HCT116 (cell line): ENCODE data around the gene COL28A1.

Experiments
- CBX3 ChIP-seq: IDR thresholded peaks from 2 replicates; pipeline ENCODE4 v1.6.1; 2012; ENCODE audit warnings: low read depth
- CEBPB ChIP-seq: IDR thresholded peaks from 2 replicates; pipeline ENCODE4 v1.6.1; 2012; ENCODE audit warnings: low read depth
- EGR1 ChIP-seq: IDR thresholded peaks from 2 replicates; pipeline ENCODE4 v1.6.1; 2012; ENCODE audit warnings: low read depth
- EZH2 ChIP-seq: fragments of 200-600 bp; sonication (generic); IDR thresholded peaks from 2 replicates; pipeline ENCODE4 v1.6.1; 2017; ENCODE audit warnings: antibody characterized with exemption, mixed run types
- FOSL1 ChIP-seq: IDR thresholded peaks from 2 replicates; pipeline ENCODE4 v1.6.1; 2012; ENCODE audit warnings: low read depth
- JUND ChIP-seq: IDR thresholded peaks from 2 replicates; pipeline ENCODE4 v1.6.1; 2012
- POLR2A ChIP-seq: IDR thresholded peaks from 2 replicates; pipeline ENCODE4 v1.7.0; 2011; ENCODE audit warnings: borderline replicate concordance; ENCODE audit not compliant: insufficient read depth, insufficient read length; ENCODE audit errors: extremely low read depth
- POLR2AphosphoS5 ChIP-seq: IDR thresholded peaks from 2 replicates; pipeline ENCODE4 v1.6.1; 2011; ENCODE audit warnings: mild to moderate bottlenecking, low read depth, low read length, moderate library complexity
- RAD21 ChIP-seq: IDR thresholded peaks from 2 replicates; pipeline ENCODE4 v1.6.1; 2012; ENCODE audit warnings: low read depth, mild to moderate bottlenecking
- REST ChIP-seq: IDR thresholded peaks from 2 replicates; pipeline ENCODE4 v1.6.1; 2012; ENCODE audit warnings: low read depth
- SP1 ChIP-seq: IDR thresholded peaks from 2 replicates; pipeline ENCODE4 v1.6.1; 2012; ENCODE audit warnings: low read depth
- ZNF274 ChIP-seq: fragments of 200-500 bp; sonication (Bioruptor generic); IDR thresholded peaks from 2 replicates; pipeline ENCODE4 v1.6.1; 2014; ENCODE audit warnings: mild to moderate bottlenecking, low read depth, low read length, inconsistent platforms
- TF ChIP-seq, protein P1 (sequence below), 3 experiments: fragments of 200-600 bp in 1 of 3; sonication (generic) in 1 of 3; IDR thresholded peaks in 2 of 3; conservative IDR thresholded peaks in 1 of 3; 2 replicates each; pipeline ENCODE4 v1.5.1; 2012 to 2017; ENCODE audit warnings: low read depth in 2 of 3, low read length in 2 of 3, antibody characterized with exemption in 1 of 3, borderline replicate concordance in 1 of 3, control low read depth in 1 of 3, mild to moderate bottlenecking in 1 of 3, mixed read lengths in 1 of 3, mixed run types in 1 of 3, moderate library complexity in 1 of 3; ENCODE audit not compliant: insufficient read depth in 1 of 3
- TF ChIP-seq, protein P2 (sequence below): IDR thresholded peaks from 2 replicates; pipeline ENCODE4 v1.6.1; 2012

GRCh38 chr7:7527047-7527446, 8.6 kb downstream of the COL28A1 start:
- TF ChIP-seq, protein P1, sequence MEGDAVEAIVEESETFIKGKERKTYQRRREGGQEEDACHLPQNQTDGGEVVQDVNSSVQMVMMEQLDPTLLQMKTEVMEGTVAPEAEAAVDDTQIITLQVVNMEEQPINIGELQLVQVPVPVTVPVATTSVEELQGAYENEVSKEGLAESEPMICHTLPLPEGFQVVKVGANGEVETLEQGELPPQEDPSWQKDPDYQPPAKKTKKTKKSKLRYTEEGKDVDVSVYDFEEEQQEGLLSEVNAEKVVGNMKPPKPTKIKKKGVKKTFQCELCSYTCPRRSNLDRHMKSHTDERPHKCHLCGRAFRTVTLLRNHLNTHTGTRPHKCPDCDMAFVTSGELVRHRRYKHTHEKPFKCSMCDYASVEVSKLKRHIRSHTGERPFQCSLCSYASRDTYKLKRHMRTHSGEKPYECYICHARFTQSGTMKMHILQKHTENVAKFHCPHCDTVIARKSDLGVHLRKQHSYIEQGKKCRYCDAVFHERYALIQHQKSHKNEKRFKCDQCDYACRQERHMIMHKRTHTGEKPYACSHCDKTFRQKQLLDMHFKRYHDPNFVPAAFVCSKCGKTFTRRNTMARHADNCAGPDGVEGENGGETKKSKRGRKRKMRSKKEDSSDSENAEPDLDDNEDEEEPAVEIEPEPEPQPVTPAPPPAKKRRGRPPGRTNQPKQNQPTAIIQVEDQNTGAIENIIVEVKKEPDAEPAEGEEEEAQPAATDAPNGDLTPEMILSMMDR (IDR thresholded peaks at IDR 0.05 in 2 of 3, conservative IDR thresholded peaks at IDR 0.05 in 1 of 3; ENCODE audit: borderline replicate concordance in 1 of 3, insufficient read depth in 1 of 3, low read depth in 2 of 3, low read length in 2 of 3): no peak
- no peak for TF ChIP-seq SP1
- no peak for TF ChIP-seq FOSL1
- TF ChIP-seq CEBPB: no peak
- no peak for TF ChIP-seq CBX3
- no peak for TF ChIP-seq RAD21
- no peak for TF ChIP-seq POLR2A
- no peak for TF ChIP-seq REST
- TF ChIP-seq EZH2: no peak
- TF ChIP-seq, protein P2, sequence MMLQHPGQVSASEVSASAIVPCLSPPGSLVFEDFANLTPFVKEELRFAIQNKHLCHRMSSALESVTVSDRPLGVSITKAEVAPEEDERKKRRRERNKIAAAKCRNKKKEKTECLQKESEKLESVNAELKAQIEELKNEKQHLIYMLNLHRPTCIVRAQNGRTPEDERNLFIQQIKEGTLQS: no peak
- no peak for TF ChIP-seq POLR2AphosphoS5
- no peak for TF ChIP-seq ZNF274
- no peak for TF ChIP-seq JUND
- no peak for TF ChIP-seq EGR1
